Stimulated activated CD8-positive, alpha-beta memory T cell treated with anti-CD3 and anti-CD28 coated beads, Interleukin-7, amount 100 ng/mL, for 1 hour (primary cell): Measurements from ENCODE around the gene MYEOV.

Experiments
- DNase-seq, 2 donors: peaks; one replicate each; pipeline ENCODE4 v3.0.0-alpha.2; 2020; ENCODE audit warnings: low read depth in 2 of 2

Gene MYEOV

GRCh38 chr11:69301455-69302401, 7.8 kb downstream of the MYEOV start:
- no peak for DNase-seq

- DNase-seq, result no peak
Observed at GRCh38 chr11:69302447-69303020, 8.6 kb downstream of the MYEOV start.

DNA sequence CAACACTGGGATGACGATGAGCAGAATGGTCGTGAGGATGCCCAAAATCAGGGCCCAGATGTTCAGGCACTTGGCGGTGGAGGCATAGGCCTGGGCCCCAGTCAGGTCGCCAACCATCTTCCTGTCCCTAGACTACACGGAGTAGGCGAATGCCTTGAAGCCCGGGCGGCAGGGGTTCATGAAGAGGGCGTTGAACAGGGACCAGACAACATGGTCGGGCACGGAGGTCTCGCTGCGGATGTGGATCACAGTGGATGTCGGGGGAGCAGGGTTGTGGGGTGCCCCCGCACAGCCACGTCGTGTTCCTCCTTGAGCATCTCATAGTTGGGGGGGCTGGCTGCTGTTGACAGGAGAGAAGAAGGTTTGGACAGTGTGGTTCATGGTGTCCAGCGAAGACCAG, 9.5 kb downstream of the MYEOV start:
- DNase-seq, result no peak

DNA sequence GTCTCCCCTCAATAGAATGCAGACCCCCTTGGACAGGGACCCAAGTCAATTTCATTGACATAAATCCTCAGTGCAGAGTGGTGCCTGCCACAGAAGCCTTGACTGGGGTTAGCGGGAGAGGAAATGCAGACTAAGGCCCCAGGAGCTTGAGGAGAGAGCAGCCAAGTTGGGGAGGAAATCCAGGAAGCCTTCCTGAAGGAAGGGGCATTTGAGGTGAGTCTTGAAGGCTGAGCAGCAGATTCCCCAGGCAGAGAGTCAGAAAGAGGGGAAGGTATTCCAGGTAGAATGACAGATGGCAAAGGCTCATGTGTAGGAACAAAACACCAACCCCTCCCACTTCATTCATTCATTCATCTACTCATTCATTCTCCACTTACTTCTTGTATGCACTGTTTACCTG, 10.3 kb downstream of the MYEOV start:
- DNase-seq, result no peak

- no peak for DNase-seq
Observed at GRCh38 chr11:69304686-69305085, 10.7 kb downstream of the MYEOV start.

DNA sequence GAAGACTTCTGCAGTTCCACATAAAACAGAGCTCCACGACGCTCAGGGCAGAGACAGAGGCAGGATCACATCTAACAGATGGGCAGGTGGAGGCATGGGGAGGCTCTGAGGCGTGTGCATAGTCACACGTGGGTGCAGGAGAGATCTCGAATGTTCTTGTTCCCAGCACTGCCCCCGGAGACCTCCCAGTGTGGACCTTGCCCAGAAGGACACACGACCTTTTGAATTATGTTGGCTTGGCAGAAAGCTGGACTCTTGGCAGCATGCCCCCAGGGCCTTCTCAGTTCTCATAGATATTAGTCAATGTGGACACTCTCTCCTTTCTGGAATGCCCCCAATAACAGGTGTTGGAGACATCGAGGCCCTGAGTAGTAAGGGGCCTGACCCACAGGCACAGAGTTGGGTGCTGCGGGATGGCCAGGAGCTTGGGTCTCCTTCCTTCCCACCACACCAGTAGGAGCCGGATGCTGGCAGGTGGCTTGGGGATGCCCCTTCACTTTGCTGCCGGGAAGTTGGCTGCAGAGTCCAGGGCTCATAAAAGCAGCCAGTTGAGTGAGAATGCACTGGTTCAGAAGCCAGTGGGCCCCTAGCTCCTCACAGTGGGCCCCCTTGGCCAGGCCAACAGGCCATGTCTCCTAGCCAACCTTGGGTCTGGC, 12.1 kb downstream of the MYEOV start:
- no peak for DNase-seq

- no peak for DNase-seq
Observed at GRCh38 chr11:69306821-69307220, 12.9 kb downstream of the MYEOV start.

- DNase-seq, result no peak
Observed at GRCh38 chr11:69307421-69307820, 13.5 kb downstream of the MYEOV start.

DNA sequence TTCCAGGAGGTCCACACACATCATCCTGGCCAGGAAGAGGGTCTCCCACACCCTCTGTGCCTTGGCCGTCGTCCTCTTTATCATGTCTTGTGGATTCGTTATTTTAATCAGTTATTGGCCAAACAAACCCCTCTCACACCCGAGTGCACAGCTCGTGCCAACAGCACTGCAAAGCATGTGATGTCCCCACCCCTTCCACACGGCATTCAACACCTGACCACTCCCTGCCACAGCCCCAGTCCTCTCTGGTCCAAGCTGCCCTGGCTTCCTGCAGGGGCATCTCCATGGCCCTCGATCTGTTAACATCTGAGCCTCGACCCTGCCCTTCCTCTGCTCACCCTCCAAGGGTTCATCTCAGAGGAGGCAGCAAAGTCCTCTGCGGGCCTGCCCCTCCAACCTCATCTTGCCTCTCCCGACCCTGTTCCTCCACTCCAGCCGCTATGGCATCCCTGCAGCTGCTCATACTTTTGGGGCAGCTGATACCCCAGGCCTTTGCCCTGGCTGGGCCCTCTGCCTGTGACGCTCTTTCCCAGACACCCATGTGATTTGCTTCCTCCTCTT, 14.0 kb downstream of the MYEOV start:
- no peak for DNase-seq

- no peak for DNase-seq
Observed at GRCh38 chr11:69308491-69308911, 14.5 kb downstream of the MYEOV start.

GRCh38 chr11:69308936-69309615, 15.1 kb downstream of the MYEOV start:
- DNase-seq, result no peak

DNA sequence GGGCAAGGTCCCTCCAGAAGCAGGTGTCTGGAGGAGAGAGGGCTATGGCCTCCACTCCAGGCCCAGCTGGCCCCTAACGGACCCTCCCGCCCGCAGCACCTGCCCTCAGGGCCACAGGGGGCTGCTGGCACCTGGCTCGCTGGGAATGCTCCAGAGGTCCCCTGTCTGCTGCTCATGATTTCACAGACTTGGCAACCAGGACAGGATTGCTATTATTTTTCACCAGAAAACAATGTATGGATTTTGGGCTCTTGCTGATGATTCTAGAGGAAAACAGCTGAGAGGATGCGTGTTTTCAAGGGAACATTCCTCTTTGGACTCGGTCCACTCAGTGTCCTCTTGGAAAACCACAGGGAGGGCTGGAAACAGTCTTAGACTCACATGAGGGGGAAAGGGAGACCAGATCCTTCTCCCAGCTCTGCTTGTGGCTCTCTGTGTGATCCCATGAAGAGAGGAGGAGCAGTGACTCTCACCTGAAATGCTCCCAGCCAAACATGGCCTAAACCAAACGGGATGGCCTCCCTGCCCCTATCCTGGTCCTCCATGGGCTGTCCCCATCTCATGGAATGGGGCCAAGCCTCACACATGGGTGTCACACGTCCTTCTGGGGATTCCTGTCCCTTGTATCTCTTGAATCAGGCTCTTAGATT, 15.8 kb downstream of the MYEOV start:
- DNase-seq, result no peak

- no peak for DNase-seq
Observed at GRCh38 chr11:69310351-69310750, 16.4 kb downstream of the MYEOV start.

GRCh38 chr11:69310934-69311766, 17.2 kb downstream of the MYEOV start:
- no peak for DNase-seq

DNA sequence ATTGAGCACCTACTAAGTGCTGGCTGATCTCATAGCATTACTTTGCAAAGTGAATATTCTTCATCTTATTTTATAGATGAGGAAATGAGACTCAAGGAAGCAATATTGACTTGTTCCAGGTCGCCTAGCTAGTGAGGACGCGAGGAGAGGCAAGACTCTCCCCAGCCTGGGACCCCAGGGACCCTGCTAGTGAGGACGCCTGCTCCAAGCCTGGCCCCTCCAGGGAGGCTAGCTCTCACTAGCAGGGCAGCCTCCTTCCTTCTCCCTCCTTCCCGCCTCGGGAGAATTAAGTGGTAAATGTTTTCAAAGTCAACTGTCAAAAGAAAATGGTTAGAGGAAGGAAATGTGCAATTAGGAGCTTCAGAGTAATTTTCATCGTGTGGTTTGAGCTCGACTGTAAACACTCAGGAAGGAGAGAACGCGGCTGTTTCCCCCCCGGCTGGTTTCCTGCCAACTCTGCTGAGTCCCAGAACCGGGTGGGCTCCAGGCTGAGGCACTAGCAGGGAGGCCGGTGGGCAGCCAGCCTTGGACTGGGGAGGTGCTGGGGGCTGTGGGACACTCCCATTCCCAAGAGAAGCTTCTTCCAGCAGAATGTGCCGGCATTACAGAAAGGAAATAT, 17.9 kb downstream of the MYEOV start:
- no peak for DNase-seq

GRCh38 chr11:69312453-69313404, 18.8 kb downstream of the MYEOV start:
- no peak for DNase-seq

- no peak for DNase-seq
Observed at GRCh38 chr11:69313992-69314391, 20.0 kb downstream of the MYEOV start.

DNA sequence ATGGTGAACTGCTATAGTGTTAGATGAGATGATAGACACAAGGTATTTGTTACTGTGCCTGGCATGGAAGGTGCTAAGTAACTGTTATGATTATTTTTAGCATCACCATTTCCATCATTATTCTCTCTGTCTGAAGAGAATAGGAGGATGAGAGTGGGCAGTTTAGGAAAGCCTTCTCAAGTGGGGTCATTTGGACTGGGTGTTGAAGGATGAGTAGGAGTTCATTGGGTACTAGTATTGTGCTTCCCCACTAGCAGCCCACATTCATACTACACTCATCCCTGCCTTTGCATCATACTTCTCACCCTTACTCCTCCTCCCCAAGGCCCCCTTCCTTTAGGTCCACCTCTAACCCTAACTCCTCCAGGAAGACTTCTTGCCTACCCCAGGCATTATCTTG, 20.6 kb downstream of the MYEOV start:
- DNase-seq, result no peak

DNA sequence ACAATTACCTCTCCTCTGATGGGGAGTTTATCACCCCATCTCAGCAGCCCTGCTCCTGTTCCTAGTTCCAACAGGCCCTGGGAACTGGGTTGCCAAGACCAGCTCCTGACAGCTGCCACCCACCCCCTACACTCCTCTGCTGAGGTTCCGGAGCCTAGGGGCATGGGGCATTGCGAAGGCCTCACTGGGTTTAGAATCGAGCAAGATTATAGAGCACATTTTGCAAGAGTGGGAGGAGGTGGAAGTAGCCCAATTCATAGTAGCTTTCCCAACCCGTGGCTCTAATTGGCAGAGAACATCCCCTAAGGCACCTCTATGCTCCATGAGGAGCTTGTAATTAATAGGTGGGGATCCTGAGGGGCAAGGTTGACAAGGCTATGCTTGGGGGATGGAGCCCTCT, 23.0 kb downstream of the MYEOV start:
- no peak for DNase-seq
